ENCODE measurements around the gene ARMC8. TPM values are rescaled to one million over a fixed set of nuclear protein-coding genes. Genes with fewer than 3 reads are reported as not detected.

The ARMC8 gene
- total and polyA plus RNA-seq, 12 donors = 17.3 to 103 (median 42.5) TPM

DNA sequence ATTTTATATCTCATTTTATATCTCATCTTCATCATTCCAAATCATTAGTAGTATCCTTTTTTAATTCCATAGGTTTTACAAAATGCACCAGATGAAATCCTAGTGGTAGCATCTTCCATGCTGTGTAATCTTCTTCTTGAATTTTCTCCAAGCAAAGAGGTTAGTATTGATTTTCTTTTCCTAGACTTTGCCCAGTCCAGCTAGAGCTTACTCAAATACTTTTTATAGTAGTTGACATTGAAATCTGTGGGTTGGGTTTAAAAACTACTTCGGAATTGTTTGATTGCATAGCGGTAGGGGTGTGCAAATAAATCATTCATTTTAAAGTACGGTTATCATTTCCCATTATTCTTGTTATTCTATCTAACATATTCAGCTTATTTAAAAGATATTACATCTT is 80.0 kb downstream of the ARMC8 start:
- TF ChIP-seq, protein P1, sequence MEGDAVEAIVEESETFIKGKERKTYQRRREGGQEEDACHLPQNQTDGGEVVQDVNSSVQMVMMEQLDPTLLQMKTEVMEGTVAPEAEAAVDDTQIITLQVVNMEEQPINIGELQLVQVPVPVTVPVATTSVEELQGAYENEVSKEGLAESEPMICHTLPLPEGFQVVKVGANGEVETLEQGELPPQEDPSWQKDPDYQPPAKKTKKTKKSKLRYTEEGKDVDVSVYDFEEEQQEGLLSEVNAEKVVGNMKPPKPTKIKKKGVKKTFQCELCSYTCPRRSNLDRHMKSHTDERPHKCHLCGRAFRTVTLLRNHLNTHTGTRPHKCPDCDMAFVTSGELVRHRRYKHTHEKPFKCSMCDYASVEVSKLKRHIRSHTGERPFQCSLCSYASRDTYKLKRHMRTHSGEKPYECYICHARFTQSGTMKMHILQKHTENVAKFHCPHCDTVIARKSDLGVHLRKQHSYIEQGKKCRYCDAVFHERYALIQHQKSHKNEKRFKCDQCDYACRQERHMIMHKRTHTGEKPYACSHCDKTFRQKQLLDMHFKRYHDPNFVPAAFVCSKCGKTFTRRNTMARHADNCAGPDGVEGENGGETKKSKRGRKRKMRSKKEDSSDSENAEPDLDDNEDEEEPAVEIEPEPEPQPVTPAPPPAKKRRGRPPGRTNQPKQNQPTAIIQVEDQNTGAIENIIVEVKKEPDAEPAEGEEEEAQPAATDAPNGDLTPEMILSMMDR (IDR thresholded peaks at IDR 0.05) = no peak
- TF ChIP-seq POLR2A (IDR thresholded peaks at IDR 0.05) = no peak
- Histone ChIP-seq H3K4me1 (replicated peaks in 1 of 2) (no peaks in the 10 kb centered on the region), H3K4me3 (no peak overlapping the region), H3K27me3 (no peaks in the 10 kb centered on the region), H3K36me3 (replicated peaks in 1 of 2) (peaks cover 0 to 12% of the 10 kb centered on the region in 2 donors), H3K27ac (no peak overlapping the region), H3K9me3 (replicated peaks in 1 of 3) (no peaks in the 10 kb centered on the region)
- intact Hi-C loops (cut with DNase I) = no loop called here
- DNase-seq = no peak
- 76 to 88% (median 81%) methylated on average over 3 of the region's 3 CpGs for WGBS, 4 donors

GRCh38 chr3:138270245-138270644 is 83.1 kb downstream of the ARMC8 start:
- no peaks in the 10 kb centered on the region for H3K4me1 ChIP-seq (replicated peaks in 1 of 2)
- DNase-seq = no peak
- H3K27ac ChIP-seq = no peak overlapping the region
- no peak overlapping the region for H3K4me3 ChIP-seq
- peaks cover 0 to 34% of the 10 kb centered on the region in 2 donors for H3K36me3 ChIP-seq (replicated peaks in 1 of 2)
- H3K27me3 ChIP-seq = no peaks in the 10 kb centered on the region
- WGBS, 4 donors = 90 to 94% (median 92%) methylated on average over 2 of the region's 2 CpGs
- no peaks in the 10 kb centered on the region for H3K9me3 ChIP-seq (replicated peaks in 1 of 3)
- no peak for TF ChIP-seq POLR2A (IDR thresholded peaks at IDR 0.05)
- TF ChIP-seq, protein P1 (IDR thresholded peaks at IDR 0.05) = no peak
- intact Hi-C loops (cut with DNase I) = no loop called here

DNA sequence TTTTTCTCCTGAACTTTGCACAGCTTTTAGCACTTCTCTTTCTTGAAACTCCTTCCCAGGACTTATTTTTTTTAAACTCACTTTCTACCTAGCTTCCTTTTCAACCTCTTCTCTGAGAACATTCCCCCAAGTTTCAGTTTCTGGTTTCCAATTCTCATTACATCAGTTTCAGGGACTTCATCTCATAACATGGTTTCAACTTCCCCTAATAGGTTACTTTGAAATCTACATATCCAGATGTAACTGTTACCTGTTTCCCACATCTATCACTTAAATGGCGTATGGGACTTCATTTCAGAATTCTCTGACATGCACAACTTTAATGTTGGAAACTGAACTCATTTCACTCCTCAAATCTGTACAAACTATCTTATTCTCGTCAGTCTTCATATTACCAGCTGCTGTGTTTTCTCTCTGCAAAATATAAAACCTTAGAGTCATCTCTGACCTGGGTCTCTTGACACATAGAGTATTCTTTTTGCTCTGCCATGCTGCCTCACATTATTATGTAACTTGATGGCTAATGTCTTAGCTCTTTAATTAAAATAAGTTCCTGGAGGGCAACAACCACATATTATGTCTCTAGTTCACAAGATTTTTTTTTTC is 84.2 kb downstream of the ARMC8 start:
- Histone ChIP-seq H3K27me3 (no peaks in the 10 kb centered on the region), H3K4me1 (replicated peaks in 1 of 2) (no peaks in the 10 kb centered on the region), H3K36me3 (replicated peaks in 1 of 2) (peaks cover 0 to 30% of the 10 kb centered on the region in 2 donors), H3K27ac (no peak overlapping the region), H3K9me3 (replicated peaks in 1 of 3) (no peaks in the 10 kb centered on the region), H3K4me3 (no peak overlapping the region)
- TF ChIP-seq POLR2A (IDR thresholded peaks at IDR 0.05) = no peak
- TF ChIP-seq, protein P1 (IDR thresholded peaks at IDR 0.05) = no peak
- intact Hi-C loops (cut with DNase I) = no loop called here
- no peak for DNase-seq
- 93 to 95% (median 95%) methylated on average over 2 of the region's 2 CpGs for WGBS, 4 donors

- H3K36me3 ChIP-seq (replicated peaks in 1 of 2) = peaks cover 0 to 21% of the 10 kb centered on the region in 2 donors
- no peaks in the 10 kb centered on the region for H3K9me3 ChIP-seq (replicated peaks in 1 of 3)
- no peak overlapping the region for H3K27ac ChIP-seq
- intact Hi-C loops (cut with DNase I) = no loop called here
- no peak overlapping the region for H3K4me3 ChIP-seq
- no peaks in the 10 kb centered on the region for H3K27me3 ChIP-seq
- H3K4me1 ChIP-seq (replicated peaks in 1 of 2) = no peaks in the 10 kb centered on the region
- 95 to 99% (median 96%) methylated on average over 3 of the region's 3 CpGs for WGBS, 4 donors
- no peak for DNase-seq
- TF ChIP-seq, protein P1 (IDR thresholded peaks at IDR 0.05) = no peak
- no peak for TF ChIP-seq POLR2A (IDR thresholded peaks at IDR 0.05)
Observed at GRCh38 chr3:138281561-138281960, 94.5 kb downstream of the ARMC8 start.
